IPS-15b (cell line): ENCODE data around the gene TMEM267.
A peak's percentile ranks its signal among the peaks of the same experiment; 100 is the strongest.

ENCODE experiments used
- H3K27me3 ChIP-seq: one replicate; pipeline ENCODE4 v1.6.1; 2013; ENCODE audit warnings: low read length; ENCODE audit not compliant: control insufficient read depth, insufficient read depth
- H3K36me3 ChIP-seq: one replicate; pipeline ENCODE4 v1.6.1; 2013; ENCODE audit warnings: low read length; ENCODE audit not compliant: control insufficient read depth, insufficient read depth
- H3K4me1 ChIP-seq: one replicate; pipeline ENCODE4 v1.6.1; 2013; ENCODE audit warnings: mild to moderate bottlenecking, low read length; ENCODE audit not compliant: control insufficient read depth, insufficient read depth
- H3K4me3 ChIP-seq: one replicate; pipeline ENCODE4 v1.5.1; 2013; ENCODE audit warnings: low read depth, low read length
- H3K9ac ChIP-seq: one replicate; pipeline ENCODE4 v1.6.1; 2013; ENCODE audit warnings: low read depth, mild to moderate bottlenecking, low read length
- H3K9me3 ChIP-seq: one replicate; pipeline ENCODE4 v1.6.1; 2013; ENCODE audit warnings: mild to moderate bottlenecking, low read length; ENCODE audit not compliant: control insufficient read depth, insufficient read depth

Gene TMEM267

GRCh38 chr5:43396762-43397304 lies 86.8 kb downstream of the TMEM267 start:
- Histone ChIP-seq H3K27me3 (peaks cover 6% of the 10 kb centered on the region), H3K9me3 (no peaks in the 10 kb centered on the region), H3K36me3 (no peaks in the 10 kb centered on the region), H3K4me3 (peak overlapping the region; percentile 69), H3K4me1 (no peaks in the 10 kb centered on the region), H3K9ac (peak overlapping the region; percentile 51)
